ENCODE data around the gene CDC42BPB. TPM values are rescaled to one million over a fixed set of nuclear protein-coding genes. Genes with fewer than 3 reads are reported as not detected.

CDC42BPB gene, protein sequence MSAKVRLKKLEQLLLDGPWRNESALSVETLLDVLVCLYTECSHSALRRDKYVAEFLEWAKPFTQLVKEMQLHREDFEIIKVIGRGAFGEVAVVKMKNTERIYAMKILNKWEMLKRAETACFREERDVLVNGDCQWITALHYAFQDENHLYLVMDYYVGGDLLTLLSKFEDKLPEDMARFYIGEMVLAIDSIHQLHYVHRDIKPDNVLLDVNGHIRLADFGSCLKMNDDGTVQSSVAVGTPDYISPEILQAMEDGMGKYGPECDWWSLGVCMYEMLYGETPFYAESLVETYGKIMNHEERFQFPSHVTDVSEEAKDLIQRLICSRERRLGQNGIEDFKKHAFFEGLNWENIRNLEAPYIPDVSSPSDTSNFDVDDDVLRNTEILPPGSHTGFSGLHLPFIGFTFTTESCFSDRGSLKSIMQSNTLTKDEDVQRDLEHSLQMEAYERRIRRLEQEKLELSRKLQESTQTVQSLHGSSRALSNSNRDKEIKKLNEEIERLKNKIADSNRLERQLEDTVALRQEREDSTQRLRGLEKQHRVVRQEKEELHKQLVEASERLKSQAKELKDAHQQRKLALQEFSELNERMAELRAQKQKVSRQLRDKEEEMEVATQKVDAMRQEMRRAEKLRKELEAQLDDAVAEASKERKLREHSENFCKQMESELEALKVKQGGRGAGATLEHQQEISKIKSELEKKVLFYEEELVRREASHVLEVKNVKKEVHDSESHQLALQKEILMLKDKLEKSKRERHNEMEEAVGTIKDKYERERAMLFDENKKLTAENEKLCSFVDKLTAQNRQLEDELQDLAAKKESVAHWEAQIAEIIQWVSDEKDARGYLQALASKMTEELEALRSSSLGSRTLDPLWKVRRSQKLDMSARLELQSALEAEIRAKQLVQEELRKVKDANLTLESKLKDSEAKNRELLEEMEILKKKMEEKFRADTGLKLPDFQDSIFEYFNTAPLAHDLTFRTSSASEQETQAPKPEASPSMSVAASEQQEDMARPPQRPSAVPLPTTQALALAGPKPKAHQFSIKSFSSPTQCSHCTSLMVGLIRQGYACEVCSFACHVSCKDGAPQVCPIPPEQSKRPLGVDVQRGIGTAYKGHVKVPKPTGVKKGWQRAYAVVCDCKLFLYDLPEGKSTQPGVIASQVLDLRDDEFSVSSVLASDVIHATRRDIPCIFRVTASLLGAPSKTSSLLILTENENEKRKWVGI (N-terminal part only)
- 100 to 1,000 TPM in 2 of 4 donors, 10 to 100 TPM in 2; 80.6 to 157 (median 118) TPM for total RNA-seq

- H3K36me3 ChIP-seq = no peaks in the 10 kb centered on the region
- H3K9me3 ChIP-seq = no peaks in the 10 kb centered on the region
- peak within 1 kb of the TSS; percentile 91 to 93 for H3K27ac ChIP-seq
- peak within 1 kb of the TSS; percentile 76 to 95 for H3K4me3 ChIP-seq
- TF ChIP-seq, protein P1, sequence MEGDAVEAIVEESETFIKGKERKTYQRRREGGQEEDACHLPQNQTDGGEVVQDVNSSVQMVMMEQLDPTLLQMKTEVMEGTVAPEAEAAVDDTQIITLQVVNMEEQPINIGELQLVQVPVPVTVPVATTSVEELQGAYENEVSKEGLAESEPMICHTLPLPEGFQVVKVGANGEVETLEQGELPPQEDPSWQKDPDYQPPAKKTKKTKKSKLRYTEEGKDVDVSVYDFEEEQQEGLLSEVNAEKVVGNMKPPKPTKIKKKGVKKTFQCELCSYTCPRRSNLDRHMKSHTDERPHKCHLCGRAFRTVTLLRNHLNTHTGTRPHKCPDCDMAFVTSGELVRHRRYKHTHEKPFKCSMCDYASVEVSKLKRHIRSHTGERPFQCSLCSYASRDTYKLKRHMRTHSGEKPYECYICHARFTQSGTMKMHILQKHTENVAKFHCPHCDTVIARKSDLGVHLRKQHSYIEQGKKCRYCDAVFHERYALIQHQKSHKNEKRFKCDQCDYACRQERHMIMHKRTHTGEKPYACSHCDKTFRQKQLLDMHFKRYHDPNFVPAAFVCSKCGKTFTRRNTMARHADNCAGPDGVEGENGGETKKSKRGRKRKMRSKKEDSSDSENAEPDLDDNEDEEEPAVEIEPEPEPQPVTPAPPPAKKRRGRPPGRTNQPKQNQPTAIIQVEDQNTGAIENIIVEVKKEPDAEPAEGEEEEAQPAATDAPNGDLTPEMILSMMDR (IDR thresholded peaks at IDR 0.05) = peak in 1 of 4 experiments; percentile 6
- peak in 1 of 2 donors; percentile 61 for TF ChIP-seq POLR2A (IDR thresholded peaks at IDR 0.05)
- peak; percentile 84 to 89 for DNase-seq
- intact Hi-C loops (cut with DNase I; ENCODE audit: low total_unique reads) = no loop called here
- H3K27me3 ChIP-seq = no peaks in the 10 kb centered on the region
- peaks cover 6 to 15% of the 10 kb centered on the region in 2 donors for H3K4me1 ChIP-seq
These were observed at the start of gene CDC42BPB for GRCh38 chr14:103057372-103058163. TSS of gene CDC42BPB (minus strand) at chr14:103057549. CDS start at chr14:103057173, 376 bp downstream.

DNA sequence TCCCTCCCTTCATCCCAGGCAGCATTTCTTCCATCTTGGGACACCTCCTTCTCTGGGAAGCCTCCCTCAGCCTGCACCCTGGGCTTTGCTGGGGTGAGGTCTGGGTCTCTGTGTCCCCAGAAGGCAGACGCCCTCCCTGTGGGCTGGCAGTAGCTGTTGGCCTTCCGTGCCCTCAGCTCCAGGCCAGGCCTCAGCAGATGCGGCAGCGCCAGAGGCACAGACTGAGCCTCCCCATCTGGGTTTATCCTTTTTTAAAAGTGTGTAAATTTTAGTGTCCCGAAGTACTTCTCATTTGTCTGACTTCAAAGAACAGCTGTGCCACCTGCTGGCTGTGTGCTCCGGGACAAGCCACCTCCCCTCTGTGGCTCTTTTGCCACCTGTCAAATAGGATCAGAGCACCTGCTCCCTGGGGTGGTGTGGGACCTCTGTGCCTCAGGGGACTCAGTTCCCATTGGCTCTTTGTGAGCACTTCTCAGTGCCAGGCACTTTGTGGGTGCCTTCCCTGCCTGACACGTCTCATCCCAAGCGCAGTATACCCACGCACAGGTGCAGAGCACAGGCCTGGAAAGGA lies 48.3 kb upstream of the CDC42BPB start:
- intact Hi-C loops (cut with DNase I; ENCODE audit: low total_unique reads) = loop anchor here (10.0 kb wide), 1 partner anchor 79 kb away; no protein-coding TSS in a partner anchor
- Histone ChIP-seq H3K27me3 (peaks cover 17 to 26% of the 10 kb centered on the region in 2 donors), H3K27ac (no peak overlapping the region), H3K9me3 (no peaks in the 10 kb centered on the region), H3K4me3 (no peak overlapping the region), H3K36me3 (no peaks in the 10 kb centered on the region), H3K4me1 (peaks cover 0 to 12% of the 10 kb centered on the region in 2 donors)
- TF ChIP-seq, protein P1 (IDR thresholded peaks at IDR 0.05) = no peak
- TF ChIP-seq POLR2A (IDR thresholded peaks at IDR 0.05) = no peak
- DNase-seq = no peak

- Histone ChIP-seq H3K9me3 (no peaks in the 10 kb centered on the region), H3K4me3 (no peak overlapping the region), H3K27me3 (peaks cover 17 to 26% of the 10 kb centered on the region in 2 donors), H3K4me1 (peaks cover 0 to 4% of the 10 kb centered on the region in 2 donors), H3K36me3 (no peaks in the 10 kb centered on the region), H3K27ac (no peak overlapping the region)
- peak in 1 of 2 donors; percentile 22 for TF ChIP-seq POLR2A (IDR thresholded peaks at IDR 0.05)
- TF ChIP-seq, protein P1 (IDR thresholded peaks at IDR 0.05) = peak; percentile 96 to 100 (median 98)
- intact Hi-C loops (cut with DNase I; ENCODE audit: low total_unique reads) = loop anchor here (10.0 kb wide), 1 partner anchor 80 kb away; no protein-coding TSS in a partner anchor
- peak in 1 of 2 donors; percentile 77 for DNase-seq
These were observed 47.5 kb upstream of the CDC42BPB start for GRCh38 chr14:103104654-103105452.

GRCh38 chr14:103104389-103104653 lies 47.0 kb upstream of the CDC42BPB start:
- DNase-seq = no peak
- H3K4me1 ChIP-seq = peaks cover 0 to 3% of the 10 kb centered on the region in 2 donors
- no peak overlapping the region for H3K27ac ChIP-seq
- H3K4me3 ChIP-seq = no peak overlapping the region
- H3K36me3 ChIP-seq = no peaks in the 10 kb centered on the region
- TF ChIP-seq, protein P1 (IDR thresholded peaks at IDR 0.05) = no peak
- no peak for TF ChIP-seq POLR2A (IDR thresholded peaks at IDR 0.05)
- intact Hi-C loops (cut with DNase I; ENCODE audit: low total_unique reads) = loop anchor here (10.0 kb wide), 1 partner anchor 80 kb away; no protein-coding TSS in a partner anchor
- no peaks in the 10 kb centered on the region for H3K9me3 ChIP-seq
- H3K27me3 ChIP-seq = peaks cover 17 to 26% of the 10 kb centered on the region in 2 donors
